ENCODE results near the gene SORL1-AS1.
"Not testable (repeated sequence)": the region's sequence is repeated elsewhere in the genome, so short reads cannot be mapped to it uniquely, and the experiment has no call there.

SORL1-AS1 gene

DNA sequence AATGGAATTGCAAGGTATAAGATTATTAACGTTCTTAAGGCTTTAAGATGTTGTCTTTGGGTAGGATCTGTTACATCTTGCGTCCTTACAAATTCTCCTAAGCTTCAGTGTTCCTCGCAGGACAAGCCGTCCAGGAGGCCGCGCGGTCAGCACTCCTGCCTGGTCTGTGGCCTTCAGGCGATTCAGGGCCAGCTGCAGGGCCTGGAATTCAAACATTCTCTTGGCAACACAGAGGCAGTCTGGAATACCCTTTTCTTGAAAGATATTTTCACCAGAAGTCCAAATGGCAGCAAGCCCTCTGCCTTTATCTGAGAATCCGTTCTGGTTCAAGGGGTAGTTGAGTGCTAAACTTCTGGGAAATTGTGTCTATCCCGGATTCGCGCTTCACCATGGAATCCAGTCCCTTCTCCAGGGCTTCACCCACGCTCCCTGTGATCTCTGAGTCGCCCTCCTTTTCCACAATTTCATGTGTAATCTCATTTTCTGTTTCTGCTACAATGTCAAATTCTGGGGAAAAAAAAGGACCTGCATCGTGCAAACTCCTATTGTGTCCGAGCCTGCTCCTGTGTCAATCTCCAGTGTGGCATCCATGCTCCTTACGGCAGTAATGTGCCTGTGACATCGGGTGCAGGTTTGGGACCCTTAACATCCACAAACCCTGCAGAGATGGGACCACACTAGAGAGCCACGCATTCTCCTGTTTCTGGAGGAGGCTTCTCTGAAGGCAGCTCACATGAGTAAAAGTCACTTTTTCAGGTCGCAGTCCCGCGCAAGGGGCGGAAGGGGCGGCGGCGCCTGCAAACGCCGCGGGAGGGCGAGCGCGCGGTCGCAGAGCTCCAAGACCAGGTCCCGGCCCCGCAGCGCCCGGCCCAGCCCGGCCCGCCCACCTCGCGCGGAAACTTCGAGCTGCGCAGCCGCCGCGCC is 26.0 kb downstream of the SORL1-AS1 start:
- DNase-seq (ENCODE audit: low read depth) = peak; percentile 44

DNA sequence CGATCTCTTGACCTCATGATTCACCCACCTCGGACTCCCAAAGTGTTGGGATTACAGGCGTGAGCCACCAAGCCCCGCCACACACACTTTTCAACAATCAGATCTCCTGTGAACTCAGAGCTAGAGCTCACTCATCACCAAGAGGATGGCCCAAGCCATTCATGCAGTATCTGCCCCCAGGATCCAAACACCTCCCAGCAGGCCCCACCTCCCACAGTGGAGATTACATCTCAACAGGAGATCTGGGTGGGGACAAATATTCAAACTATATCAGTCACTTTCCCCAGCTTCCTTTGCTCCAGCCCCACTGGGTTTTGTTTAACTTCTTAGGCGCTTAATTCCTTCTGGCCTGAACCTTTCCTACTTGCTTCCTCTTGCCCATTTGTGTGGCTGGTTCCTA is 26.9 kb downstream of the SORL1-AS1 start:
- DNase-seq (ENCODE audit: low read depth) = no peak

DNA sequence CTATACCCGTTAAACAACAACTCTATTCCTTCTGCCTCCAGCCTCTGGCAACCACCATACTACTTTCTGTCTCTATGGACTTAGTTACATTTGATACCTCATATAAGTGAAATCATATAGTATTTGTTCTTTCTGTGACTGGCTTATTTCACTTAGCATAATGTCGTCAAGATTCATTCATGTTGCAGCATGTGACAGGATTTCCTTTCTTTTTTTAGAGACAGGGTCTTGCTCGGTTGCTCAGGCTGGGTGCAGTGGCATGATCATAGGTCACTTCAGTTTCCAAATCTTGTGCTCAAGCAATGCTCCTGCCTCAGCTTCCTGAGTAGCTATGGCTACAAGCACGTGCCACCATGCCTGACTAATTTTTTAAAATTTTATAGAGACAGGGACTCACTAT is 30.1 kb downstream of the SORL1-AS1 start:
- no peak for DNase-seq (ENCODE audit: low read depth)

DNA sequence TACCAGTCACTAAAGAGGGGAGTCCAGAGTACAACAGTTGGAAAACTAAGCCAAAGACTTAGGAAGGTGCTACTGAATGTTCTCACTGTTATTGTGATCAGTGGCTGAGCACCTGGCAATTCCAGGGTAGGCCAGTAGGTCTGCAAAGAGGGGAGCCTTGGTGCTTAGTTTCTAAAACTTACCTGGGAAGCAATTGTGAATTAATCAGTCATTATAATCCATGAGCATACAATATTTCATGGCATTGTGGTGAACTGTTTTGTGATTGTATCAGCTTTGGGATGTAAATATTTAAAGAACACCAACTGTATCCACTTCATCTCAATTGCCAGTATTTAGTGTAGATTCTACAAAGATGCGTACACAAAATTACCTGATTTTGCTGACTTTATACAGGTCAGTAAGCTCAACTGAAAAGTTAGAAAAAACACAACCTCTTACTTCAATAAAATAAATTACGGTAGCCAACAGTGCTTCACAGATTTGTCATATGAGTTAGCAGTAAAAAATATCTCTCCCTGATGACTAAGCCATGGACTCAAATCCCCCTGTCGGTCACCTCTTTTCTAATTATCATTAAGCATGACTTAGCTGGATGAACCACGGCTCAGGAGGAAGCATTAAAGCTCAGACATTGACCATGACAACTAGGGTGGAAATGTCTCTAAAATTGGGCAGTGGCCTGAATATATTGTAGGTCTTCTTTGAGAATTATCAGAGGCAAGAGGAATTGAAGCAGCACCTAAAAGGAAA is 31.4 kb downstream of the SORL1-AS1 start:
- no peak for DNase-seq (ENCODE audit: low read depth)

DNA sequence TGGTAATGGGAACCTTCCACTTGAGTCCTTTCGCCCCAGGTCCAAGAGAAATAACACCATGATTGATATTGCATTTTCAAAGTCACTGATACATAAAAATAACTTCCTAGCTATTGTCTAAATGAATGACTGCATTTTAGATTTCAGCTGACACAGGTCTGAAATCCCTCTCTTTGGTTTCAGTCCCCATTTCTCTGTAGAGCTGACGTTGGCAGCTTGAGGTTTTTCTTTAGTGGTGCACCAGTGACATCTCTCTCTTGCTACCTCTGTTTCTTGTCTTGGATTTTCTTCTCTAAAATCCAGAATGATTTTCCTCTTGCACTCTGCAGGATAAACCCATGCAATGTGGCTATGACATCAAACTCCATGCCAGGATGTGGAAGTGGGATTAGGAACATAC is 32.4 kb downstream of the SORL1-AS1 start:
- DNase-seq (ENCODE audit: low read depth) = no peak

DNA sequence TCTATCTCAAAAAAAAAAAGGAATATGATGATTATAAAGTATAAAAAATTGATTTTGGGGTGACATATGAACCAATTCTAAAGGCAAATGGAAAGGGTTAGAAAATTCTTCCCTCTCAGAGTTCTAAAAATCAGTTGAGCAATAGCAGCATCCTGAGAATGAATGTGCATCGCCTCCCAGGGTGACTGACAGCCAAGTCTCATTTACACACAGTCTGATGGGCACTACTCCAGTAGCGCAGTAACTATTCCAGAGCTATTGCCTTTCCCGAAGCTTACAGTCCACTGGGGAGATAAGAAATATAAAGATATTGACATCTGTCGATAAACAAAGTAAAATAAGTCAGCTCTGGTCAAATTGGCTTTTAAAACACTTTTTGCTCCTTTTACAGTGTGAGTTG is 32.9 kb downstream of the SORL1-AS1 start:
- no peak for DNase-seq (ENCODE audit: low read depth)

DNA sequence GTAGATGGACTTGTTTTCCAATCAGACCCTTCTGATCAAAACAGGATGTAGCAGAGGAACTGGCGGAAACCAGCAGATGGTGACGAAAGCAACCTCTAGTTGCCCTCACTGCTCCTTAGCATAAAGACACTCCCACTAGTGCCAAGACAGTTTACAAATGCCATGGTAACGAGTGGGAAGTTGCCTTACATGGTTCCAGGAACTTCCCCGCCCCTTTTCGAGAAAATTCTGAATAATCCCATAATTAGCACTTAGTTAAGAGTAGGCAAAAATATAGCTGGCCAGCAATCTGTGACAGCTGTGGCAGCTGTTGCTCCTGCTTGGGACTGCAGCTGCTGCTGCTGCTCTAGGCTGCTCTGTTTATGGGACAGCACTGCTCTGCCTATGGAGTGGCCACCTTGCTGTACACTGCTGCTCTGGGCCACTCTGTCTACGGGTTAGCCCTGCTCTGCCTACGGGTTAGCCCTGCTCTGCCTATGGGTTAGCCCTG is 34.1 kb downstream of the SORL1-AS1 start:
- DNase-seq (ENCODE audit: low read depth) = no peak

DNA sequence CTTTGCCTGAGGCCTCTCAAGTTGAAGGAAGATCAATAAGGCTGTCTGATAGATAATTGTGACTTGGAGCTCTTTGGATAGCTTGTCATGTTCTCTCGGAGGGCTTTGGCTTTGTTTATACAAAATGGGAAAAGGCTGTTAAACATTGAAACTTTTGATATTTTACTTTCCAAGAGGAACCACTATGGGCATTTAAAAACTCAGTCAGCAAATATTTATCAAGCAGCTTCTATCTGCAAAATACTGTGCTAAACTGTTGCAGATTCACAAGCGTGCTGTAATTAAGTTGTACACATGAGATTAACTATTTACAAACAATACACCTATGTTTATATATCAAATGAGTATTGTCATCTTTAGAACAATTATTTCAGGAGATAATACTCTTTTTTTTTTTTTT is 35.2 kb downstream of the SORL1-AS1 start:
- DNase-seq (ENCODE audit: low read depth) = no peak

DNA sequence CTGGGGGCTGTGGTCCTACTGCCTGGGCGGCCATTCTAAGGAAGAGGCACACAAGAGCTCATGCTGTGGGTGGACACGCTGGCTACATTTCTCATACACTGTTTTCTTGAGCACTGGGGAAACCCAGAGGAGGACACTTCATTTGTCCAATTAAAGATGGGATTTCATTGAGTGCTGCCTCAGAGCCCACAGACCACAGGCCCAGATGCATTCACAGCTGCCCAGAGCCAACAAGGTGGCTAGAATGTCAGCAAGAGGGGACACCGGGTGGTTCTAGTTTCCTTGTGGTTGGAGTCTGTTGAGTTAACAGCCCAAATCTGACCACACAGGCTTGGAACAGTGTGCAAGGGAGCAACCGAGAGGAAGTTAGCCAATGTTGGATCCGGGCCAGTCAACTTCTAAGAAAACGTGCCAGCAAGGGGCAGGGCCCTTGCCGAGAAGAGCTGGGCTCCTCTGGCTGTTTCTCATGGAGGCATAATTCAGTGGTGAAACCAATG is 35.7 kb downstream of the SORL1-AS1 start:
- no peak for DNase-seq (ENCODE audit: low read depth)

DNA sequence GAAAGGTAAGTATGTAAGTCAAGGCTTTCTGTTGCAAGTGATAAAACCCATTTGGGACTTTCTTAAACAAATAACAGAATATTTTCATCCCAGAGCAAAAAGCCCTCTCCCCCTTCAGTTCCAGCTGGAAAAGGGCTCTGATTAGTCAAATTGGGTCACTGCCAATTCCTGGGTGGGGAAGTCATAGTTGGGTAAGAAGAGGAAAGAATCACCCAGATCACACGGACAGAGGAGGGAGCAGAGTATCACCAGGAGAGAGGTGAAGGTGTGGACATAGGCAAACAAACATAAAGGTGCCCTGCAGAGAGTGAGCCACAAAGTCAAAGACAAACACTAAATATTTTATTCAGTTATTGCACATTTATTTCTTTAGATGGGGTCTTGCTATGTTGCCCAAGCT is 36.9 kb downstream of the SORL1-AS1 start:
- no peak for DNase-seq (ENCODE audit: low read depth)

DNA sequence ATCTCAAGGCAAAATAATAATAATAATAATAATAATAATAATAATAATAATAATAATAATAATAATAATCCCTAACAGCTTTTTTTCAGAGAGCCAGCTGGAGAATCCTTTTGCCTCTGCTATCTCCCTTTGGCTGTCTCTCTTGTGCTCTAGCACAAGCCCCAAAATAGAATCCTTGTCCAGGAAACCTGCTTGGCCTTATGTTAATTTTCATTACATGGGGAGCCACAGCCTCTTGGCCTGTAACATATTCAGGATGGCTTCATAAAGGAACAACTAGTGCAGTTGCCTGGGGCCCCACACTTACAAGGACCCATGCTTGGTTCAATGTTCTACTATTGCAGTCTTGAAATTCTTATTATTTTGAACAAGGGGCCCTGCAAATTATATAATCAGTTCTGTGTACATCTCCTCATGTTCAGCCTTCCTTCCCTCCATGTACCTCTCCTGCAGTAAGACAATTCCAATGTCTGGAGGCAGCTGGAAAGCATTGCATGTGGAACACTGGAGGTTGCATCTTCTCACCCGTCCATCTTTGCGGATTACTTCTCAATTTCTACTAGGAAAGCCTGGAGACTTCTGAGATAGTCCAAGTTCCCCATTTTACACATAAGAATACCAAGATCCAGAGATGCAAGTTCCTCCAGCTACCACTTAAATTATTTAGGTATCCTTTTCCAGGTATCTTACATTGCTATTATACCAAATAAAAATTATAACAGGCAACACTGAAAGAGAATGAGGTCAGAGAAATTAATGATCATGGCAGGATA is 38.4 kb downstream of the SORL1-AS1 start:
- no peak for DNase-seq (ENCODE audit: low read depth)

DNA sequence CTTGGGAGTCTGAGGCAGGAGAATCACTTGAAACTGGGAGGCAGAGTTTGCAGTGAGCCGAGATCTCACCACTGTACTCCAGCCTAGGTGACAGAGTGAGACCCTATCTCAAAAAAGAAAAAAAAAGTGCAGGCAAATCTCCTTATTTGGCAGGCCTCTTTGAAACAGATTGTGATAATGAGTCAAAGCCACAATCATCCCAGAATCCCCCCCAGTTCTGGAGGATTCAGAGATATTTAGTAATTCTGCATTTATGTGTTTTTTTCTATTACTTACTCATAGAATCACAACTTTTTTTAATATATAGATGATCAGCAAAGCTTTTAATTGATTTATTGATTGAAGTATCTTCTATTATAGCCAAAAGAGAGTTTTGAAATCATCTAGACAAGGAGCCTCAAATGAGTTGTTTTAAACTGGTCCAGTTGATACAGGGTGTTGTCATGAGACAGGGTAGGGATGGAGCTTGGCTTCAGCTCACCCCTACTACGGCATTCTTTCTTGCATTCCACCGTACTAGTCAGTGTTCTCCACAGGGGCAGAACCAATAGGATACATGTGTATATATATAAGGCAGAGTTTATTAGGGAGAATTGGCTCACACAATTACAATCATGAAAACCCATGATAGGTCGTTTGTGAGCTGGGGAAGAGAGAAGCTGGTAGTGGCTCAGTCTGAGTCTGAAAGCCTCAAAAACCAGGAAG is 39.9 kb downstream of the SORL1-AS1 start:
- no peak for DNase-seq (ENCODE audit: low read depth)

DNA sequence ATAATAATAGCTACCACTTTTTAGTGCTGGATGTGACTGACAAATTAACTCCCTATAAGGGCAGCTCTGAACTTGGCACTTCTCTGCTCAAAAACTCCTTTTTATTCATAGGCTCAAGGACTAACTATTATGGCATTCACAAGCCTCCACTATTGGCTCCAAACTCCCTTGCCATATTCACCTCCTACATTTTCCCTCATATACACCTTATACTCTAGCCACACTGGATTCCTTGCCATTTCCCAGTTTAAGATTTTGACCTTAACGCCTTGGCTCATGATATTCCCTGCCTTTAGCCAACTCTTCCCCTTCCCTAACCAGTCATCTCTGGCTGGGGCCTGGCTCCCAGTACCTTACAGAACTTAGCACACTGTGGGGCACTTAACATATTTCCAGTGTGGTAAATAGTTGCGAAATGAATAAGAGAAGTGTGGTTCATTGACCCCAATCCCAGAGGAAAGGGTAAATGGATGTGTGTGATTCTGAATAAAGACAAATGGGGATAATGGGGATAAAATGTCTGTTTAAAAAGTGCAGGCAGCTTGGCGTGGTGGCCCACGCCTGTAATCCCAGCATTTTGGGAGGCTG is 40.7 kb downstream of the SORL1-AS1 start:
- DNase-seq (ENCODE audit: low read depth) = no peak

DNA sequence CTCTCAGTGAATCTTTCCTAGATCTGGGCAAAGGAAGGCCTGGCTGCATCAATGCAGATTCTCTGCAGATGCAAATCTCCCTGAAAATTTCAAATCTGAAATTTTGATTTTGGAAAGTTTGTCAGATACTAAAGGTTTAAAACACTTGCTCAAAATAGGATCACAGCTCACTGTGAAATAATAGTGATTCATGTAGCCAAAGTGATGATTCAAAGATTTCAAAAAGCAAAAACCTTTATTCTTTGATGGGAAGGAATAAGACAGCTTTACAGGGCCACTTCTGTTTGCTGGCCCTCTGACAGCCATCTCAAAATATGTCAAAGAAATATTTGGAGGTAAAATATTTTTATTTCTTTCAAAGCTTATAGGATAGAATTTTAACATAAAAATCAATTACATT is 41.4 kb downstream of the SORL1-AS1 start:
- DNase-seq (ENCODE audit: low read depth) = not testable (repeated sequence)

DNA sequence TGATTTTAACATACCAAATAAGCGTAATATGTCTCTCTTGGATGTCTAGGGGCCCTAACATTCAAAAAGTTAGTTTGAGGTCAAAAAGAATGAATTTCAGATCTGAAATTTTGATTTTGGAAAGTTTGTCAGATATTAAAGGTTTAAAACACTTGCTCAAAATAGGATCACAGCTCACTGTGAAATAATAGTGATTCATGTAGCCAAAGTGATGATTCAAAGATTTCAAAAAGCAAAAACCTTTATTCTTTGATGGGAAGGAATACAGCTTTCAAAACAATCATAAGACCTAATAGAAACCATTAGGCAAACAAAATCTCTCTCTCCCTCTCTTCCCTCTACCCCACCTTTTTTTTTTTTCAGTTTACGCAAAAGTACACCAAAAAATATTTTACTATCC is 42.7 kb downstream of the SORL1-AS1 start:
- not testable (repeated sequence) for DNase-seq (ENCODE audit: low read depth)

DNA sequence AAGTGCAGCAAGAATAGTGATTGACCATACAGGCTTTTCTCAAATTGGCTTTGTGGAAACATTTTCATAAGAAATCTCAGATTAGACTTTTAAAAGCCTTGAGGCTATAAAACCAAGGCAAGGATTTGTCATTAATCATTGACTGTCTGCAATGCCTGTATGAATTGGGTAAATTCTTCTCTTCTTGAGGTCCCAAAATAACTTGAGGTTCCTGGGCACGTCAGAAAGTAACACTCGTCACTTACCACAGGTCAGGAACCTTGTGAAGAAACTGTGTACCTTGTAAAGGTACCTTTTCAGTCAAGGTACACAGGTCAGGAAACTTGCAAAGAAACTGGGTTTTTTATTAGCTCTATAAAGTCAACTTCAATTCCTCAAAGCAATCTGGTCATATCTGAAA is 43.9 kb downstream of the SORL1-AS1 start:
- no peak for DNase-seq (ENCODE audit: low read depth)

DNA sequence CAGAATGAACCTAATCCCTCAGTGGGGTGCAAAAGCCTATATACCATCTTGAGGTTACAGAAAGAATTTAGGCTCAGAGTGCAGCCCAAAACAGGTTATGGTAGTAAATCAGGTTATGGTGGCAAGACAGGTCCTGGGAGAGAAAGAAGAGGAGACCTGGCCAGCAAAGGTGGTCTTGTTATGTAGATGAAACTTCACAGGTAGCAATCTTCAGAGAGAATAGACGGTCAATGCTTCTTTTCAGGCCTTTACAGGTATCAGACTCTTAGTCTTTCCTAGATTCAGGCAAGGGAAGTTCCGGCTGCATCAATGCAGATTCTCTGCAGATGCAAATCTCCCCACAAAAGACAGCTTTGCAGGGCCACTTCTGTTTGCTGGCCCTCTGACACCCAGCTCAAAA is 46.5 kb downstream of the SORL1-AS1 start:
- DNase-seq (ENCODE audit: low read depth) = no peak

DNA sequence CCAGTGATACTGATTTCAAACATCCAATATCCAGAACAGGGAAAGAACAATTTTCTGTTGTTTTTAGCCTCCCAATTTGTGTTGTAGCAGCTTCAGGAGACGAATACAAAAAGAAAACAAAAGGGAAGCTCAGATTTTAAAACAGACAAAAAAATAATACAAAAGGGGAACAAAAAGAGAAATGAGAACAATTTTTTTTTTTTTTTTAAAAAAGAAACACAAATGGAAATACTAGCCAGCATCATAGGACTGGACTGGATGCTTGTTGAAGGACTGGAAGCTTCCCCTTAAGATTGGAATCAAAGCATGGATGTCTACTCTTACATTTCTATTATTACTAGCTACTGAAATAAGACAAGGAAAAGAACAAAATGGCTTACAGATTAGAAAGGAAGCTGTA is 47.1 kb downstream of the SORL1-AS1 start:
- DNase-seq (ENCODE audit: low read depth) = no peak

DNA sequence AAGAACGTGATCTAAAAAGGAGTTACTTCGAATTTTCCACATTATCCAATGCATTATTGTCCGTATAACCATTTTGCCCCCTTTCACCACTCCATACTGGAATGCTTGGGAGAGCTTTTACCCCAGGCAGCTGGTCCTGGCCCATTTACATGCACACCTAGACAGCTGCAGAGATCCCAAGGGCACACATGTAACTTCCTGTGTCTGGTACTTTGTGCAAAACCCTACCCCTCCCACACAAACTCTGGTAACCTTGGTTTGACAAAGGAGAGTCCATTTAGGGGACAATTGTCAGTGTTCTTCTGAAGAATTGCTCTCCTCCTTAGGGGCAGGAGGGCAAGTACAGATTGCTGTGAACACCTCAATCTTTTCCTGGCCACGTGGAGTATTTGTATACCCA is 58.0 kb downstream of the SORL1-AS1 start:
- DNase-seq (ENCODE audit: low read depth) = no peak

DNA sequence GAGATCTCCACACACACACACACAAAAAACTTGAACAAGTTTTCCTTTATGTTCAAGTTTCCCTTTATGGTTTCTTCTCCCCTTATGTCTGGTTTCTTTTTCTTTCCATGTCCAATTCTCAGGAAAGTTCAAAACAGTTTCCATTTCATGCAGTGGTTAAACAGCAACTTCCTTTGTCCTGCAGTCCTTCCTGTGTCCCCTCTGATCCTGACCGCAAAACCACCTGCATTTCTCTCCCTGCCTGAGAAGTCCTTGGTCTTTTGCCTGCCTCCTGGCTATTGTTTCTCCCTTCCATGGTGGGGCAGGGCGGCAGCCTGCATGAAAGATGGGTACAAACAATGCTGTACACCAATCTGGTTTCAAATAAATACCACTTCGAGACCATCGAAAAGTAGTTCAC is 58.9 kb downstream of the SORL1-AS1 start:
- DNase-seq (ENCODE audit: low read depth) = no peak

DNA sequence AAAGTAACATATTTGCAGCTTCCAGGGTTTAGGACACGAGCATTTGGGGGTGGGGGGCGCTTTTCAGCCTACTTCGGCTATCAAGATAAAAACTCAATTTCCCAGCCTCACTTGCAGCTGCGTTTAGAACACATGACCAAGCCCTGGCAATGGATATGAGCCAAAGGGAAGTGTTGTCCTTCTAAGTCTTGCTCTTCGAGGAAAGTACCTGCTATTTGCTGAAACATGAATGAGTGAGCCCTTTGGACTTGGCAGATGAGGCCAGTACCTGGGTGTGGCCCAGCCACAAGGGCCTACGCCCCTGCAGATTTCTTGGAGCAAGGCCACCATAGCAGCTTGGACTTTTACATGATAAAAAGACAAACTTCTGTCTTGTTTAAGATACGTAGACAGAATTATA is 60.9 kb downstream of the SORL1-AS1 start:
- DNase-seq (ENCODE audit: low read depth) = no peak

All from stimulated activated CD8-positive, alpha-beta memory T cell treated with anti-CD3 and anti-CD28 coated beads, Interleukin-4, amount 100 ng/mL, for 24 hours (primary cell).